H9 (cell line): Measurements from ENCODE around the gene CUL2. TPM values are rescaled to one million over a fixed set of nuclear protein-coding genes. Genes with fewer than 3 reads are reported as not detected.

ENCODE experiments used
- DNase-seq: peaks from one replicate; pipeline ENCODE4 v3.0.0-alpha.2; 2017
- H2AFZ ChIP-seq: one replicate; pipeline ENCODE4 v1.6.1; 2013; ENCODE audit warnings: mild to moderate bottlenecking, low read length, control low read depth, moderate library complexity
- H2AK5ac ChIP-seq: 2 replicates; pipeline ENCODE4 v1.6.1; 2013; ENCODE audit warnings: low read length, control low read depth, mixed read lengths; ENCODE audit not compliant: insufficient read length
- H2BK120ac ChIP-seq: one replicate; pipeline ENCODE4 v1.6.1; 2013; ENCODE audit warnings: low read depth, mild to moderate bottlenecking, low read length, control low read depth, inconsistent platforms; ENCODE audit not compliant: poor library complexity, severe bottlenecking
- H2BK12ac ChIP-seq: 2 replicates; pipeline ENCODE4 v1.6.1; 2013; ENCODE audit warnings: low read length, control low read depth, mixed read lengths, low read depth; ENCODE audit not compliant: insufficient read length
- H2BK15ac ChIP-seq: 2 replicates; pipeline ENCODE4 v1.6.1; 2013; ENCODE audit warnings: low read depth, low read length, control low read depth
- H2BK20ac ChIP-seq: one replicate; pipeline ENCODE4 v1.6.1; 2013; ENCODE audit warnings: low read depth, mild to moderate bottlenecking, low read length, control low read depth, inconsistent platforms; ENCODE audit not compliant: poor library complexity, severe bottlenecking
- H2BK5ac ChIP-seq: 2 replicates; pipeline ENCODE4 v1.6.1; 2013; ENCODE audit warnings: low read length, control low read depth, mixed read lengths; ENCODE audit not compliant: insufficient read length
- H3K14ac ChIP-seq: 2 replicates; pipeline ENCODE4 v1.6.1; 2013; ENCODE audit warnings: low read length, control low read depth; ENCODE audit not compliant: insufficient read depth
- H3K18ac ChIP-seq: 2 replicates; pipeline ENCODE4 v1.6.1; 2013; ENCODE audit warnings: low read depth, mild to moderate bottlenecking, mixed read lengths, low read length, control low read depth; ENCODE audit not compliant: insufficient read length
- H3K23ac ChIP-seq: 2 replicates; pipeline ENCODE4 v1.6.1; 2013; ENCODE audit warnings: low read length, control low read depth, mixed read lengths, low read depth; ENCODE audit not compliant: insufficient read length
- H3K23me2 ChIP-seq: 2 replicates; pipeline ENCODE4 v1.6.1; 2013; ENCODE audit warnings: low read depth, mild to moderate bottlenecking, mixed read lengths, low read length, control low read depth; ENCODE audit not compliant: insufficient read length, poor library complexity, severe bottlenecking
- H3K27ac ChIP-seq: 2 replicates; pipeline ENCODE4 v1.5.1; 2013; ENCODE audit warnings: low read length, control low read depth, mixed read lengths, low read depth; ENCODE audit not compliant: insufficient read length
- H3K27me3 ChIP-seq: 2 replicates; pipeline ENCODE4 v1.6.1; 2013; ENCODE audit warnings: low read length, control low read depth, inconsistent platforms; ENCODE audit not compliant: insufficient read depth
- H3K4ac ChIP-seq: 2 replicates; pipeline ENCODE4 v1.6.1; 2013; ENCODE audit warnings: low read depth, mild to moderate bottlenecking, control low read depth, inconsistent platforms, low read length, moderate library complexity
- H3K4me1 ChIP-seq: 2 replicates; pipeline ENCODE4 v1.6.1; 2013; ENCODE audit warnings: low read length, control low read depth, inconsistent platforms; ENCODE audit not compliant: insufficient read depth
- H3K4me2 ChIP-seq: 2 replicates; pipeline ENCODE4 v1.6.1; 2013; ENCODE audit warnings: low read length, control low read depth, mixed read lengths; ENCODE audit not compliant: insufficient read length, insufficient read depth
- H3K56ac ChIP-seq: 2 replicates; pipeline ENCODE4 v1.6.1; 2013; ENCODE audit warnings: low read depth, mild to moderate bottlenecking, mixed read lengths, low read length, control low read depth; ENCODE audit not compliant: insufficient read length
- H3K79me1 ChIP-seq: 2 replicates; pipeline ENCODE4 v1.6.1; 2013; ENCODE audit warnings: low read depth, mild to moderate bottlenecking, moderate library complexity, low read length, control low read depth, inconsistent platforms; ENCODE audit not compliant: insufficient read depth, poor library complexity, severe bottlenecking
- H3K79me2 ChIP-seq: 2 replicates; pipeline ENCODE4 v1.6.1; 2013; ENCODE audit warnings: low read length, control low read depth, inconsistent platforms; ENCODE audit not compliant: insufficient read depth
- H3K9ac ChIP-seq: 2 replicates; pipeline ENCODE4 v1.6.1; 2013; ENCODE audit warnings: low read length, control low read depth, mixed read lengths; ENCODE audit not compliant: insufficient read length; ENCODE audit errors: extremely low read depth
- H3K9me3 ChIP-seq: one replicate; pipeline ENCODE4 v1.6.1; 2013; ENCODE audit warnings: low read depth, low read length, inconsistent platforms; ENCODE audit not compliant: control insufficient read depth
- H3T11ph ChIP-seq: one replicate; pipeline ENCODE4 v1.6.1; 2013; ENCODE audit warnings: mild to moderate bottlenecking, low read length, control low read depth, inconsistent platforms
- H4K20me1 ChIP-seq: one replicate; pipeline ENCODE4 v1.6.1; 2013; ENCODE audit not compliant: control insufficient read depth, insufficient read length, insufficient read depth
- H4K5ac ChIP-seq: 2 replicates; pipeline ENCODE4 v1.6.1; 2013; ENCODE audit warnings: low read depth, mild to moderate bottlenecking, mixed read lengths, low read length, control low read depth; ENCODE audit not compliant: insufficient read length
- H4K8ac ChIP-seq: replicated peaks from 2 replicates; pipeline ENCODE4 v1.6.1; 2013; ENCODE audit warnings: low read length, control low read depth, mixed read lengths, low read depth; ENCODE audit not compliant: insufficient read length
- H4K91ac ChIP-seq: 2 replicates; pipeline ENCODE4 v1.6.1; 2013; ENCODE audit warnings: low read depth, mild to moderate bottlenecking, moderate library complexity, mixed read lengths, low read length, control low read depth; ENCODE audit not compliant: insufficient read length
- H3K27ac Mint-ChIP-seq, 3 experiments: 2 replicates in 2 of 3; 3 replicates in 1 of 3; pipeline ENCODE4 v1.8.0; 2020 to 2021; ENCODE audit warnings: mixed read lengths in 3 of 3, mild to moderate bottlenecking in 1 of 3, moderate library complexity in 1 of 3
- H3K27me3 Mint-ChIP-seq: 2 replicates; pipeline ENCODE4 v1.8.0; 2021; ENCODE audit warnings: low read depth, mild to moderate bottlenecking, moderate library complexity, mixed read lengths
- H3K36me3 Mint-ChIP-seq, 3 experiments: 2 replicates in 2 of 3; 3 replicates in 1 of 3; pipeline ENCODE4 v1.8.0; 2020 to 2021; ENCODE audit warnings: low read depth in 3 of 3, mixed read lengths in 3 of 3; ENCODE audit not compliant: insufficient read depth in 1 of 3
- H3K4me1 Mint-ChIP-seq, 2 experiments: 2 replicates each; pipeline ENCODE4 v1.8.0; 2020; ENCODE audit warnings: mixed read lengths in 2 of 2
- H3K4me3 Mint-ChIP-seq, 2 experiments: 2 replicates in 1 of 2; 3 replicates in 1 of 2; pipeline ENCODE4 v1.8.0; 2020 to 2021; ENCODE audit warnings: mild to moderate bottlenecking in 2 of 2, mixed read lengths in 2 of 2, moderate library complexity in 1 of 2
- H3K9me3 Mint-ChIP-seq, 2 experiments: 2 replicates in 1 of 2; 3 replicates in 1 of 2; pipeline ENCODE4 v1.8.0; 2020; ENCODE audit warnings: mild to moderate bottlenecking in 2 of 2, mixed read lengths in 2 of 2, moderate library complexity in 1 of 2
- CTCF ChIP-seq: fragments of 200-600 bp; sonication (generic); conservative IDR thresholded peaks from 3 replicates; pipeline ENCODE4 v1.8.0; 2021; ENCODE audit warnings: antibody characterized with exemption, mild to moderate bottlenecking
- WGBS: extraction: QIAGEN DNeasy Blood & Tissue Kit; methylation state at CpG from one replicate; pipeline ENCODE4 v1.1.7; 2013; ENCODE audit warnings: missing lambda C conversion rate, low lambda C conversion rate, mixed read lengths; ENCODE audit not compliant: insufficient read length; ENCODE audit errors: extremely low coverage; 5-methylcytosine and 5-hydroxymethylcytosine counted together
- total RNA-seq: library from RNA; stranded (reverse); gene quantifications from 2 replicates; pipeline ENCODE4 v1.2.1, GENCODE V29; 2021

Gene CUL2
- total RNA-seq, 1 experiment from 2014 or later: 43.3 TPM

- Histone ChIP-seq H3K9me3 (no peaks in the 10 kb centered on the region), H2BK12ac (no peak overlapping the region), H4K8ac (no peak overlapping the region), H3K18ac (no peak overlapping the region), H2BK20ac (no peak overlapping the region), H4K5ac (no peak overlapping the region), H2AK5ac (no peak overlapping the region), H3K27me3 (no peaks in the 10 kb centered on the region), H4K91ac (no peak overlapping the region), H4K20me1 (no peaks in the 10 kb centered on the region), H3K23me2 (no peaks in the 10 kb centered on the region), H3K79me2 (peaks cover 3% of the 10 kb centered on the region; the same call in 1 of the 2 replicates), H3K9ac (no peak overlapping the region), H2BK5ac (no peak overlapping the region), H3K4ac (no peak overlapping the region), H2AFZ (no peak overlapping the region), H3K4me2 (no peak overlapping the region), H3K23ac (no peak overlapping the region), H3K56ac (no peak overlapping the region), H3K79me1 (peaks cover 11% of the 10 kb centered on the region), H3T11ph (no peak overlapping the region), H3K14ac (no peak overlapping the region), H3K27ac (no peak overlapping the region), H3K4me1 (no peaks in the 10 kb centered on the region), H2BK120ac (no peak overlapping the region), H2BK15ac (no peak overlapping the region)
- no peak for TF ChIP-seq CTCF
- Mint-ChIP-seq H3K27ac (no peak overlapping the region), H3K9me3 (peaks cover 15 to 23% of the 10 kb centered on the region in 2 experiments), H3K4me3 (no peak overlapping the region), H3K27me3 (no peaks in the 10 kb centered on the region), H3K4me1 (no peaks in the 10 kb centered on the region), H3K36me3 (peaks cover 14 to 23% (median 20%) of the 10 kb centered on the region in 3 experiments)
- no CpG with 5 or more reads among the region's 3 CpGs for WGBS
- DNase-seq: no peak
These were observed 10.4 kb downstream of the CUL2 start for GRCh38 chr10:35079763-35080162.
